ENCODE results near the gene IL1RAP.
A peak's percentile ranks its signal among the peaks of the same experiment; 100 is the strongest.

IL1RAP gene

DNA sequence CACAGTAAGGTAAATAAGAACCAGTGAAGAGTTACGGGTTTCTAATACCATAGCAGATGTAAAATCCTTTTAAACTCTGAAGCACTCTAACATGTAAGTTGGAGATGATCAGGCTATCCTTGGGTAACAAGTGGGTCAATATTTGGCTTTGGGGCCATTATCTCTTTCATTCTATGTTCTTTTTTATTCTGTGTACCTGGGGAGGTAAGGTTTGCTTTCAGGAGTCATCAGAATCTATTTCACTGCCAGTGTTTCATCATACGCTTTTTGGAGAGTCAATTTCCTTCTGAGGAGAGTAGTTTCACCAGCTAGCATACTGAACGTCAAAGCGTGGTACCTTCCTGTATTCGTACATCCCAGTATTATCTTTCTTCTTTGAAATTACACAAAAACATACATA, 182.1 kb downstream of the IL1RAP start:
- Histone ChIP-seq H3K9me3 (ENCODE audit: insufficient read depth, low read depth, low read length) (no peaks in the 10 kb centered on the region), H3F3A (ENCODE audit: low read depth) (no peaks in the 10 kb centered on the region), H3K27me3 (ENCODE audit: insufficient read depth, low read length, poor library complexity, severe bottlenecking) (no peaks in the 10 kb centered on the region), H3K4me3 (ENCODE audit: low read length, poor library complexity, severe bottlenecking) (no peak overlapping the region), H2AFZ (ENCODE audit: low read length) (no peak overlapping the region), H3K36me3 (ENCODE audit: insufficient read depth, low read length) (no peaks in the 10 kb centered on the region), H3K4me1 (ENCODE audit: insufficient read depth, low read length, poor library complexity, severe bottlenecking) (no peaks in the 10 kb centered on the region), H3K9ac (ENCODE audit: low read depth, low read length, poor library complexity, severe bottlenecking) (no peak overlapping the region), H4K20me1 (ENCODE audit: insufficient read depth, low read length, poor library complexity, severe bottlenecking) (no peaks in the 10 kb centered on the region), H3K9me2 (replicated peaks; ENCODE audit: low read depth, low read length) (no peaks in the 10 kb centered on the region), H3K4me2 (ENCODE audit: low read depth, low read length, poor library complexity, severe bottlenecking) (no peak overlapping the region), H3K79me2 (ENCODE audit: insufficient read depth, low read length) (no peaks in the 10 kb centered on the region)
- no peak for TF ChIP-seq EZH2phosphoT487 (IDR thresholded peaks at IDR 0.05; ENCODE audit: borderline replicate concordance)
- TF ChIP-seq, protein P1, sequence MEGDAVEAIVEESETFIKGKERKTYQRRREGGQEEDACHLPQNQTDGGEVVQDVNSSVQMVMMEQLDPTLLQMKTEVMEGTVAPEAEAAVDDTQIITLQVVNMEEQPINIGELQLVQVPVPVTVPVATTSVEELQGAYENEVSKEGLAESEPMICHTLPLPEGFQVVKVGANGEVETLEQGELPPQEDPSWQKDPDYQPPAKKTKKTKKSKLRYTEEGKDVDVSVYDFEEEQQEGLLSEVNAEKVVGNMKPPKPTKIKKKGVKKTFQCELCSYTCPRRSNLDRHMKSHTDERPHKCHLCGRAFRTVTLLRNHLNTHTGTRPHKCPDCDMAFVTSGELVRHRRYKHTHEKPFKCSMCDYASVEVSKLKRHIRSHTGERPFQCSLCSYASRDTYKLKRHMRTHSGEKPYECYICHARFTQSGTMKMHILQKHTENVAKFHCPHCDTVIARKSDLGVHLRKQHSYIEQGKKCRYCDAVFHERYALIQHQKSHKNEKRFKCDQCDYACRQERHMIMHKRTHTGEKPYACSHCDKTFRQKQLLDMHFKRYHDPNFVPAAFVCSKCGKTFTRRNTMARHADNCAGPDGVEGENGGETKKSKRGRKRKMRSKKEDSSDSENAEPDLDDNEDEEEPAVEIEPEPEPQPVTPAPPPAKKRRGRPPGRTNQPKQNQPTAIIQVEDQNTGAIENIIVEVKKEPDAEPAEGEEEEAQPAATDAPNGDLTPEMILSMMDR (conservative IDR thresholded peaks at IDR 0.05; ENCODE audit: low read length): no peak

DNA sequence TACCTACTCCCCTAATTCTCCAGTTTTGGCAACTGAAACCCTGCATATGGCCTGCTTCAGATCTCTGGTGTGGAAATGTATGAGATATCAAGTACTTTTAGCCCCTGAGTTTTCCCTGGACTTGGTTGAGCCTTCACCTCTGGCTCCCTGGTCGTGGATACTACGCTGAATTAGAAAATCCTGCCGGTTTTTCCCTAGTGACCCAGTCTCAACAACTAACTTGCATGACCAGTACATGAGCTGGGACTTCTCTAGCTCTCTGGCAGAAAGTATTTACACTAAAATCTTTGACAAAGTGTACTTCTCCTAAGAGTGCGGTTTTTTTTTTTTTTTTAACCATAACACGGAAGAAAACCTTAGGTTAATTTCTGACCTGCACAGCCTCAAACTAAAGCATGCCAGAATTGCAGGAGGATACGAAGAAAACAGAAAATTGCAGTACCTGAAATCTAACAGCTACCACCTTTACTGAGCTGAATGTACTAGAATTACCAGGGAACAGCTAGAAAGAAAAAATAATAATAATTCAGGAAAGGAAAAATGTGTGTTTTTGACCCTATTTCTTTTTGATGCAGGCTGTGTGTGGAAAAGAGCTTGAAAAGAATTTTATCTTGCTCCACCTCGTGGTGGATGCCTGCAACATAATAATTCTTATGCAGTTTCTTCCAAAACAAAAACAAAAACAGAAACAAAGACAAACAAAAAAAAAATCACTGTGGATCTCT, 183.1 kb downstream of the IL1RAP start:
- Histone ChIP-seq H3K4me1 (ENCODE audit: insufficient read depth, low read length, poor library complexity, severe bottlenecking) (no peaks in the 10 kb centered on the region), H3K4me3 (ENCODE audit: low read length, poor library complexity, severe bottlenecking) (no peak overlapping the region), H3F3A (ENCODE audit: low read depth) (no peaks in the 10 kb centered on the region), H3K9ac (ENCODE audit: low read depth, low read length, poor library complexity, severe bottlenecking) (no peak overlapping the region), H3K9me2 (replicated peaks; ENCODE audit: low read depth, low read length) (no peaks in the 10 kb centered on the region), H4K20me1 (ENCODE audit: insufficient read depth, low read length, poor library complexity, severe bottlenecking) (no peaks in the 10 kb centered on the region), H3K9me3 (ENCODE audit: insufficient read depth, low read depth, low read length) (no peaks in the 10 kb centered on the region), H3K27me3 (ENCODE audit: insufficient read depth, low read length, poor library complexity, severe bottlenecking) (no peaks in the 10 kb centered on the region), H3K79me2 (ENCODE audit: insufficient read depth, low read length) (no peaks in the 10 kb centered on the region), H3K4me2 (ENCODE audit: low read depth, low read length, poor library complexity, severe bottlenecking) (no peak overlapping the region), H2AFZ (ENCODE audit: low read length) (no peak overlapping the region), H3K36me3 (ENCODE audit: insufficient read depth, low read length) (no peaks in the 10 kb centered on the region)
- no peak for TF ChIP-seq EZH2phosphoT487 (IDR thresholded peaks at IDR 0.05; ENCODE audit: borderline replicate concordance)
- TF ChIP-seq, protein P1 (conservative IDR thresholded peaks at IDR 0.05; ENCODE audit: low read length): peak; percentile 75

DNA sequence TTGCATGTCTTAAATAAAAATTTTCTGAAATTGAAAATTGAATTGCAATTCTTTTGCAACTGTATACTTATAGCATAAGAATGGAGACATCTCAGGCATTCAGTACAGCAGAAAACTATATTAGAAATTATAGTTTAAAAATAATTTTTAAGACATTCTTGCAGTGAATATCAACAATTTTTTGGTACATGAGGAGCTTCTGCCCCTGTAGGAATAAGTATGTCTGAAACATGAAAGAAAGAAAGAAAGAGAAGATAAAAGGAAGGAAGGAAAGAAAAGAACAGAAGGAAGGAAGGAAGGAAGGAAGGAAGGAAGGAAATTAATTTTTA, 183.6 kb downstream of the IL1RAP start:
- Histone ChIP-seq H2AFZ (ENCODE audit: low read length) (no peak overlapping the region), H3K4me1 (ENCODE audit: insufficient read depth, low read length, poor library complexity, severe bottlenecking) (no peaks in the 10 kb centered on the region), H3K36me3 (ENCODE audit: insufficient read depth, low read length) (no peaks in the 10 kb centered on the region), H3K9me3 (ENCODE audit: insufficient read depth, low read depth, low read length) (no peaks in the 10 kb centered on the region), H3K4me3 (ENCODE audit: low read length, poor library complexity, severe bottlenecking) (no peak overlapping the region), H3K4me2 (ENCODE audit: low read depth, low read length, poor library complexity, severe bottlenecking) (no peak overlapping the region), H3F3A (ENCODE audit: low read depth) (no peaks in the 10 kb centered on the region), H3K9ac (ENCODE audit: low read depth, low read length, poor library complexity, severe bottlenecking) (no peak overlapping the region), H3K79me2 (ENCODE audit: insufficient read depth, low read length) (no peaks in the 10 kb centered on the region), H4K20me1 (ENCODE audit: insufficient read depth, low read length, poor library complexity, severe bottlenecking) (no peaks in the 10 kb centered on the region), H3K9me2 (replicated peaks; ENCODE audit: low read depth, low read length) (no peaks in the 10 kb centered on the region), H3K27me3 (ENCODE audit: insufficient read depth, low read length, poor library complexity, severe bottlenecking) (no peaks in the 10 kb centered on the region)
- TF ChIP-seq EZH2phosphoT487 (IDR thresholded peaks at IDR 0.05; ENCODE audit: borderline replicate concordance): no peak
- TF ChIP-seq, protein P1 (conservative IDR thresholded peaks at IDR 0.05; ENCODE audit: low read length): no peak; the same call in 1 of the 2 replicates
